ES-I3 (cell line): ENCODE data around the gene ELP1.
"Not testable (repeated sequence)": the region's sequence is repeated elsewhere in the genome, so short reads cannot be mapped to it uniquely, and the experiment has no call there.

Experiments used
- H3K36me3 ChIP-seq: 2 replicates; pipeline ENCODE4 v1.6.1; 2013; ENCODE audit warnings: mild to moderate bottlenecking, low read length, control low read depth, moderate library complexity; ENCODE audit not compliant: insufficient read depth
- H3K4me1 ChIP-seq: 2 replicates; pipeline ENCODE4 v1.6.1; 2013; ENCODE audit warnings: mild to moderate bottlenecking, control low read depth, low read length; ENCODE audit not compliant: insufficient read depth
- H3K9ac ChIP-seq: 2 replicates; pipeline ENCODE4 v1.6.1; 2013; ENCODE audit warnings: low read depth, mild to moderate bottlenecking, low read length, moderate library complexity
- H3K9me3 ChIP-seq: 2 replicates; pipeline ENCODE4 v1.6.1; 2013; ENCODE audit warnings: mild to moderate bottlenecking, low read length, moderate library complexity; ENCODE audit not compliant: control insufficient read depth, insufficient read depth

The ELP1 gene

GRCh38 chr9:108844856-108845255, 89.1 kb downstream of the ELP1 start:
- H3K9me3 ChIP-seq, result no peaks in the 10 kb centered on the region
- no peaks in the 10 kb centered on the region for H3K4me1 ChIP-seq
- H3K36me3 ChIP-seq, result no peaks in the 10 kb centered on the region
- no peak overlapping the region for H3K9ac ChIP-seq

GRCh38 chr9:108844391-108844790, 89.5 kb downstream of the ELP1 start:
- no peaks in the 10 kb centered on the region for H3K36me3 ChIP-seq
- H3K4me1 ChIP-seq, result no peaks in the 10 kb centered on the region
- no peak overlapping the region for H3K9ac ChIP-seq
- H3K9me3 ChIP-seq, result no peaks in the 10 kb centered on the region

GRCh38 chr9:108842610-108843295, 91.2 kb downstream of the ELP1 start:
- no peaks in the 10 kb centered on the region for H3K4me1 ChIP-seq
- H3K9me3 ChIP-seq, result no peaks in the 10 kb centered on the region
- no peak overlapping the region for H3K9ac ChIP-seq
- no peaks in the 10 kb centered on the region for H3K36me3 ChIP-seq

- not testable (repeated sequence) for H3K4me1 ChIP-seq, H3K36me3 ChIP-seq, H3K9ac ChIP-seq, H3K9me3 ChIP-seq
These were observed 94.4 kb downstream of the ELP1 start for GRCh38 chr9:108839561-108839960.

GRCh38 chr9:108838017-108838416, 95.9 kb downstream of the ELP1 start:
- Histone ChIP-seq H3K9me3 (no peaks in the 10 kb centered on the region), H3K9ac (no peak overlapping the region), H3K4me1 (peaks cover 5% of the 10 kb centered on the region; the same call in 1 of the 2 replicates), H3K36me3 (no peaks in the 10 kb centered on the region)

- Histone ChIP-seq H3K9ac (no peak overlapping the region), H3K9me3 (no peaks in the 10 kb centered on the region), H3K36me3 (no peaks in the 10 kb centered on the region)
These were observed 96.4 kb downstream of the ELP1 start for GRCh38 chr9:108837530-108837929.

GRCh38 chr9:108836781-108837180, 97.1 kb downstream of the ELP1 start:
- Histone ChIP-seq H3K9me3 (no peaks in the 10 kb centered on the region), H3K4me1 (peaks cover 5% of the 10 kb centered on the region; the same call in 1 of the 2 replicates), H3K36me3 (no peaks in the 10 kb centered on the region), H3K9ac (no peak overlapping the region)

More at GRCh38 chr9:108837530-108837929, 96.4 kb downstream of the ELP1 start:
- H3K4me1 ChIP-seq, result peaks cover 5% of the 10 kb centered on the region; the same call in 1 of the 2 replicates

- Histone ChIP-seq H3K36me3 (no peaks in the 10 kb centered on the region), H3K9ac (no peak overlapping the region), H3K9me3 (no peaks in the 10 kb centered on the region), H3K4me1 (peaks cover 5% of the 10 kb centered on the region; the same call in 1 of the 2 replicates)
These were observed 97.6 kb downstream of the ELP1 start for GRCh38 chr9:108836319-108836718.

- Histone ChIP-seq H3K4me1 (peaks cover 5% of the 10 kb centered on the region; the same call in 1 of the 2 replicates), H3K36me3 (no peaks in the 10 kb centered on the region), H3K9me3 (no peaks in the 10 kb centered on the region), H3K9ac (no peak overlapping the region)
These were observed 98.1 kb downstream of the ELP1 start for GRCh38 chr9:108835831-108836230.

GRCh38 chr9:108834959-108835665, 98.8 kb downstream of the ELP1 start:
- Histone ChIP-seq H3K9ac (no peak overlapping the region), H3K4me1 (peaks cover 5% of the 10 kb centered on the region; the same call in 1 of the 2 replicates)

GRCh38 chr9:108832179-108832500, 101.8 kb downstream of the ELP1 start:
- no peaks in the 10 kb centered on the region for H3K9me3 ChIP-seq
- H3K36me3 ChIP-seq, result no peaks in the 10 kb centered on the region
- no peak overlapping the region for H3K9ac ChIP-seq
- H3K4me1 ChIP-seq, result peaks cover 5% of the 10 kb centered on the region; the same call in 1 of the 2 replicates

More at GRCh38 chr9:108834959-108835665, 98.8 kb downstream of the ELP1 start:
- no peaks in the 10 kb centered on the region for H3K36me3 ChIP-seq
- H3K9me3 ChIP-seq, result no peaks in the 10 kb centered on the region

- Histone ChIP-seq H3K9me3 (no peaks in the 10 kb centered on the region), H3K36me3 (no peaks in the 10 kb centered on the region), H3K4me1 (peaks cover 5% of the 10 kb centered on the region; the same call in 1 of the 2 replicates)
These were observed 102.3 kb downstream of the ELP1 start for GRCh38 chr9:108831496-108832178.

GRCh38 chr9:108830272-108830671, 103.7 kb downstream of the ELP1 start:
- no peaks in the 10 kb centered on the region for H3K36me3 ChIP-seq
- H3K9me3 ChIP-seq, result no peaks in the 10 kb centered on the region
- no peak overlapping the region for H3K9ac ChIP-seq
- no peaks in the 10 kb centered on the region for H3K4me1 ChIP-seq

More at GRCh38 chr9:108831496-108832178, 102.3 kb downstream of the ELP1 start:
- no peak overlapping the region for H3K9ac ChIP-seq

- peaks cover 10% of the 10 kb centered on the region; the same call in 1 of the 2 replicates for H3K9me3 ChIP-seq
These were observed 110.1 kb downstream of the ELP1 start for GRCh38 chr9:108823829-108824228.

More at GRCh38 chr9:108823829-108824228, 110.1 kb downstream of the ELP1 start:
- Histone ChIP-seq H3K9ac (no peak overlapping the region), H3K4me1 (no peaks in the 10 kb centered on the region), H3K36me3 (no peaks in the 10 kb centered on the region)
